ENCODE results near the gene RAP2A. TPM values are rescaled to one million over a fixed set of nuclear protein-coding genes. Genes with fewer than 3 reads are reported as not detected.

Gene RAP2A
- total RNA-seq, 1 donor from 2014 or later = 46.6 TPM

DNA sequence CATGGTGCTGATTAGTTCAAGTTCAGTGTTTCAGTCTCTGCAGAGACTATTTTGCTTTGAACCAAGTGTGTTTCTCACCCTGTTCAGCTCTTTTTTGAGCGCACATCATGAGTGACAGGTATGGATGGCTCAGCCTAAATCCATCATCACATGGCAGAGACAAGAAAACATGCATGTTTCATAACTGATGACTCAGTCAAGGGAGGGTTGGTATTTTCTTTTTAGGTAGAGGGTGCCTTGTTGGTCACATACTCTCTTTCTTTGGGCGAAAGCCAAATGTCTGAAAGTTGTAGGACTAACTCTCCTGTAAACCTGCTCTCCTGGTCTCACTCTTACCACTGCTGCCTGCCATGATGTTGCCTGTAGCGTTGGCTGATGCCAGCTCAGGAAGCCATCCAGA lies 48.1 kb upstream of the RAP2A start:
- Histone ChIP-seq H3K4me2 (ENCODE audit: low read length) (no peak overlapping the region), H3K9ac (ENCODE audit: low read length) (no peak overlapping the region), H3K9me3 (ENCODE audit: insufficient read depth, low read depth, low read length) (no peaks in the 10 kb centered on the region), H3K4me1 (ENCODE audit: insufficient read depth, low read length) (no peaks in the 10 kb centered on the region), H3K27ac (ENCODE audit: low read depth, low read length) (no peak overlapping the region), H3K27me3 (ENCODE audit: insufficient read depth, low read length) (no peaks in the 10 kb centered on the region), H3K79me2 (ENCODE audit: insufficient read depth, low read length) (no peaks in the 10 kb centered on the region), H3K36me3 (ENCODE audit: insufficient read depth, low read length) (peaks cover 16% of the 10 kb centered on the region), H4K20me1 (ENCODE audit: insufficient read depth, low read length) (peaks cover 4% of the 10 kb centered on the region), H3K4me3 (ENCODE audit: insufficient read depth, low read depth, low read length) (no peak overlapping the region), H2AFZ (ENCODE audit: low read depth, low read length) (no peak overlapping the region)
- peak; percentile 64 for FAIRE-seq
- Mint-ChIP-seq H3K4me1 (ENCODE audit: low read depth, unreplicated experiment) (peaks cover 13% of the 10 kb centered on the region), H3K27me3 (ENCODE audit: low read depth, unreplicated experiment) (no peaks in the 10 kb centered on the region), H3K4me3 (ENCODE audit: unreplicated experiment) (no peak overlapping the region), H3K27ac (ENCODE audit: unreplicated experiment) (no peak overlapping the region), H3K36me3 (ENCODE audit: low read depth, unreplicated experiment) (peaks cover 26% of the 10 kb centered on the region), H3K9me3 (ENCODE audit: unreplicated experiment) (no peaks in the 10 kb centered on the region)
- no peak for TF ChIP-seq EZH2 (IDR thresholded peaks at IDR 0.05; ENCODE audit: insufficient read depth, low read length)
- TF ChIP-seq, protein P1, sequence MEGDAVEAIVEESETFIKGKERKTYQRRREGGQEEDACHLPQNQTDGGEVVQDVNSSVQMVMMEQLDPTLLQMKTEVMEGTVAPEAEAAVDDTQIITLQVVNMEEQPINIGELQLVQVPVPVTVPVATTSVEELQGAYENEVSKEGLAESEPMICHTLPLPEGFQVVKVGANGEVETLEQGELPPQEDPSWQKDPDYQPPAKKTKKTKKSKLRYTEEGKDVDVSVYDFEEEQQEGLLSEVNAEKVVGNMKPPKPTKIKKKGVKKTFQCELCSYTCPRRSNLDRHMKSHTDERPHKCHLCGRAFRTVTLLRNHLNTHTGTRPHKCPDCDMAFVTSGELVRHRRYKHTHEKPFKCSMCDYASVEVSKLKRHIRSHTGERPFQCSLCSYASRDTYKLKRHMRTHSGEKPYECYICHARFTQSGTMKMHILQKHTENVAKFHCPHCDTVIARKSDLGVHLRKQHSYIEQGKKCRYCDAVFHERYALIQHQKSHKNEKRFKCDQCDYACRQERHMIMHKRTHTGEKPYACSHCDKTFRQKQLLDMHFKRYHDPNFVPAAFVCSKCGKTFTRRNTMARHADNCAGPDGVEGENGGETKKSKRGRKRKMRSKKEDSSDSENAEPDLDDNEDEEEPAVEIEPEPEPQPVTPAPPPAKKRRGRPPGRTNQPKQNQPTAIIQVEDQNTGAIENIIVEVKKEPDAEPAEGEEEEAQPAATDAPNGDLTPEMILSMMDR (IDR thresholded peaks at IDR 0.05; ENCODE audit: insufficient read depth, low read depth, low read length) = no peak
- DNase-seq (ENCODE audit: low read depth) = peak; percentile 27

GRCh38 chr13:97386801-97387484 lies 47.0 kb upstream of the RAP2A start:
- Histone ChIP-seq H3K9ac (ENCODE audit: low read length) (no peak overlapping the region), H3K4me2 (ENCODE audit: low read length) (no peak overlapping the region), H3K4me3 (ENCODE audit: insufficient read depth, low read depth, low read length) (no peak overlapping the region), H3K27ac (ENCODE audit: low read depth, low read length) (no peak overlapping the region), H3K79me2 (ENCODE audit: insufficient read depth, low read length) (no peaks in the 10 kb centered on the region), H3K27me3 (ENCODE audit: insufficient read depth, low read length) (no peaks in the 10 kb centered on the region), H4K20me1 (ENCODE audit: insufficient read depth, low read length) (peaks cover 4% of the 10 kb centered on the region), H3K36me3 (ENCODE audit: insufficient read depth, low read length) (peaks cover 18% of the 10 kb centered on the region), H3K9me3 (ENCODE audit: insufficient read depth, low read depth, low read length) (no peaks in the 10 kb centered on the region), H2AFZ (ENCODE audit: low read depth, low read length) (no peak overlapping the region), H3K4me1 (ENCODE audit: insufficient read depth, low read length) (no peaks in the 10 kb centered on the region)
- H3K9me3 Mint-ChIP-seq (ENCODE audit: unreplicated experiment) = no peaks in the 10 kb centered on the region
- FAIRE-seq = no peak
- TF ChIP-seq EZH2 (IDR thresholded peaks at IDR 0.05; ENCODE audit: insufficient read depth, low read length) = no peak
- TF ChIP-seq, protein P1 (IDR thresholded peaks at IDR 0.05; ENCODE audit: insufficient read depth, low read depth, low read length) = no peak
- H3K36me3 Mint-ChIP-seq (ENCODE audit: low read depth, unreplicated experiment) = peaks cover 25% of the 10 kb centered on the region
- no peak overlapping the region for H3K4me3 Mint-ChIP-seq (ENCODE audit: unreplicated experiment)
- no peak for DNase-seq (ENCODE audit: low read depth)
- no peak overlapping the region for H3K27ac Mint-ChIP-seq (ENCODE audit: unreplicated experiment)
- H3K27me3 Mint-ChIP-seq (ENCODE audit: low read depth, unreplicated experiment) = no peaks in the 10 kb centered on the region
- peaks cover 23% of the 10 kb centered on the region for H3K4me1 Mint-ChIP-seq (ENCODE audit: low read depth, unreplicated experiment)

- no peaks in the 10 kb centered on the region for H3K27me3 Mint-ChIP-seq (ENCODE audit: low read depth, unreplicated experiment)
- TF ChIP-seq EZH2 (IDR thresholded peaks at IDR 0.05; ENCODE audit: insufficient read depth, low read length) = no peak
- TF ChIP-seq, protein P1 (IDR thresholded peaks at IDR 0.05; ENCODE audit: insufficient read depth, low read depth, low read length) = no peak
- Histone ChIP-seq H3K4me1 (ENCODE audit: insufficient read depth, low read length) (no peaks in the 10 kb centered on the region), H3K4me2 (ENCODE audit: low read length) (no peak overlapping the region), H3K9me3 (ENCODE audit: insufficient read depth, low read depth, low read length) (no peaks in the 10 kb centered on the region), H4K20me1 (ENCODE audit: insufficient read depth, low read length) (peaks cover 4% of the 10 kb centered on the region), H3K9ac (ENCODE audit: low read length) (no peak overlapping the region), H3K27ac (ENCODE audit: low read depth, low read length) (no peak overlapping the region), H3K27me3 (ENCODE audit: insufficient read depth, low read length) (no peaks in the 10 kb centered on the region), H3K36me3 (ENCODE audit: insufficient read depth, low read length) (peaks cover 16% of the 10 kb centered on the region), H3K4me3 (ENCODE audit: insufficient read depth, low read depth, low read length) (no peak overlapping the region), H2AFZ (ENCODE audit: low read depth, low read length) (no peak overlapping the region), H3K79me2 (ENCODE audit: insufficient read depth, low read length) (no peaks in the 10 kb centered on the region)
- peaks cover 23% of the 10 kb centered on the region for H3K4me1 Mint-ChIP-seq (ENCODE audit: low read depth, unreplicated experiment)
- H3K9me3 Mint-ChIP-seq (ENCODE audit: unreplicated experiment) = no peaks in the 10 kb centered on the region
- peaks cover 23% of the 10 kb centered on the region for H3K36me3 Mint-ChIP-seq (ENCODE audit: low read depth, unreplicated experiment)
- DNase-seq (ENCODE audit: low read depth) = no peak
- H3K4me3 Mint-ChIP-seq (ENCODE audit: unreplicated experiment) = no peak overlapping the region
- H3K27ac Mint-ChIP-seq (ENCODE audit: unreplicated experiment) = no peak overlapping the region
- no peak for FAIRE-seq
Measured at GRCh38 chr13:97387485-97387839, 46.5 kb upstream of the RAP2A start.
